ENCODE results near the gene ITSN1. TPM values are rescaled to one million over a fixed set of nuclear protein-coding genes. Genes with fewer than 3 reads are reported as not detected.

Gene ITSN1
- total and polyA plus RNA-seq, 2 experiments from 2014 or later, result 35.5 to 57.1 TPM

GRCh38 chr21:33729641-33730040 lies 87.3 kb downstream of the ITSN1 start:
- Histone ChIP-seq H3K27ac (no peak overlapping the region), H3K9me3 (ENCODE audit: low read depth) (no peaks in the 10 kb centered on the region)
- in situ Hi-C loops (cut with MboI), result no loop called here

GRCh38 chr21:33731447-33731846 lies 89.1 kb downstream of the ITSN1 start:
- DNase-seq, result no peak
- TF ChIP-seq EZH2 (IDR thresholded peaks at IDR 0.05; ENCODE audit: insufficient read depth, poor library complexity, severe bottlenecking), result no peak
- no peaks in the 10 kb centered on the region for H3K4me1 ChIP-seq (ENCODE audit: insufficient read depth)
- H3K27ac ChIP-seq, result no peak overlapping the region
- WGBS, 2 experiments (ENCODE audit: low coverage in 1 of 2, low lambda C conversion rate in 2 of 2, missing lambda C conversion rate in 2 of 2), result 95 to 96% methylated on average over 3 of the region's 3 CpGs
- H3K79me2 ChIP-seq (ENCODE audit: insufficient read depth), result no peaks in the 10 kb centered on the region
- no peaks in the 10 kb centered on the region for H3K9me2 ChIP-seq (ENCODE audit: insufficient read depth)
- no peak overlapping the region for H3K4me2 ChIP-seq (ENCODE audit: unreplicated experiment)
- H3K36me3 ChIP-seq (ENCODE audit: low read depth), result no peaks in the 10 kb centered on the region; the same call in 1 of the 2 replicates
- no peak overlapping the region for H3K4me3 ChIP-seq
- no peaks in the 10 kb centered on the region for H3K27me3 ChIP-seq (replicated peaks; ENCODE audit: insufficient read depth)
- in situ Hi-C loops (cut with MboI), result no loop called here
- H3F3A ChIP-seq (ENCODE audit: insufficient read depth), result peaks cover 12% of the 10 kb centered on the region; the same call in 1 of the 2 replicates
- H4K20me1 ChIP-seq (ENCODE audit: insufficient read depth), result no peaks in the 10 kb centered on the region
- H2AFZ ChIP-seq, result no peak overlapping the region
- no peak overlapping the region for H3K9ac ChIP-seq
- H3K9me3 ChIP-seq (ENCODE audit: low read depth), result no peaks in the 10 kb centered on the region

More at GRCh38 chr21:33729641-33730040, 87.3 kb downstream of the ITSN1 start:
- Histone ChIP-seq H3K4me2 (ENCODE audit: unreplicated experiment) (no peak overlapping the region), H4K20me1 (ENCODE audit: insufficient read depth) (no peaks in the 10 kb centered on the region), H2AFZ (no peak overlapping the region), H3F3A (ENCODE audit: insufficient read depth) (peaks cover 12% of the 10 kb centered on the region; the same call in 1 of the 2 replicates), H3K4me3 (no peak overlapping the region), H3K36me3 (ENCODE audit: low read depth) (0 out of 2 replicates have a peak, but pooled peaks cover 5% of the 10 kb centered on the region), H3K9me2 (ENCODE audit: insufficient read depth) (no peaks in the 10 kb centered on the region), H3K79me2 (ENCODE audit: insufficient read depth) (no peaks in the 10 kb centered on the region), H3K9ac (no peak overlapping the region), H3K27me3 (replicated peaks; ENCODE audit: insufficient read depth) (no peaks in the 10 kb centered on the region), H3K4me1 (ENCODE audit: insufficient read depth) (no peaks in the 10 kb centered on the region)
- TF ChIP-seq EZH2phosphoT487 (IDR thresholded peaks at IDR 0.05; ENCODE audit: insufficient read depth, low read depth) (no peak), EZH2 (IDR thresholded peaks at IDR 0.05; ENCODE audit: insufficient read depth, poor library complexity, severe bottlenecking) (no peak)
- 69 to 73% methylated on average over 2 of the region's 2 CpGs for WGBS, 2 experiments (ENCODE audit: low coverage in 1 of 2, low lambda C conversion rate in 2 of 2, missing lambda C conversion rate in 2 of 2)
- no peak for DNase-seq

- in situ Hi-C loops (cut with MboI), result no loop called here
- WGBS, 2 experiments (ENCODE audit: low coverage in 1 of 2, low lambda C conversion rate in 2 of 2, missing lambda C conversion rate in 2 of 2), result 95 to 98% methylated on average over 3 of the region's 3 CpGs
These were observed 89.7 kb downstream of the ITSN1 start for GRCh38 chr21:33732038-33732437.

GRCh38 chr21:33733601-33734000 lies 91.3 kb downstream of the ITSN1 start:
- Histone ChIP-seq H3K4me3 (no peak overlapping the region), H4K20me1 (ENCODE audit: insufficient read depth) (no peaks in the 10 kb centered on the region), H3K9me3 (ENCODE audit: low read depth) (no peaks in the 10 kb centered on the region), H3K9me2 (ENCODE audit: insufficient read depth) (no peaks in the 10 kb centered on the region), H3F3A (ENCODE audit: insufficient read depth) (peaks cover 12% of the 10 kb centered on the region; the same call in 1 of the 2 replicates), H3K27me3 (replicated peaks; ENCODE audit: insufficient read depth) (no peaks in the 10 kb centered on the region), H3K79me2 (ENCODE audit: insufficient read depth) (no peaks in the 10 kb centered on the region), H2AFZ (no peak overlapping the region), H3K36me3 (ENCODE audit: low read depth) (no peaks in the 10 kb centered on the region; the same call in 1 of the 2 replicates), H3K9ac (no peak overlapping the region), H3K4me2 (ENCODE audit: unreplicated experiment) (no peak overlapping the region), H3K27ac (no peak overlapping the region), H3K4me1 (ENCODE audit: insufficient read depth) (no peaks in the 10 kb centered on the region)
- DNase-seq, result no peak
- 98 to 100% methylated on average over 2 of the region's 2 CpGs for WGBS, 2 experiments (ENCODE audit: low coverage in 1 of 2, low lambda C conversion rate in 2 of 2, missing lambda C conversion rate in 2 of 2)
- TF ChIP-seq EZH2 (IDR thresholded peaks at IDR 0.05; ENCODE audit: insufficient read depth, poor library complexity, severe bottlenecking), result no peak
- no peak for TF ChIP-seq EZH2phosphoT487 (IDR thresholded peaks at IDR 0.05; ENCODE audit: insufficient read depth, low read depth)
- in situ Hi-C loops (cut with MboI), result no loop called here

More at GRCh38 chr21:33732038-33732437, 89.7 kb downstream of the ITSN1 start:
- no peaks in the 10 kb centered on the region for H3K9me2 ChIP-seq (ENCODE audit: insufficient read depth)
- TF ChIP-seq EZH2phosphoT487 (IDR thresholded peaks at IDR 0.05; ENCODE audit: insufficient read depth, low read depth) (no peak), EZH2 (IDR thresholded peaks at IDR 0.05; ENCODE audit: insufficient read depth, poor library complexity, severe bottlenecking) (no peak)
- no peak overlapping the region for H2AFZ ChIP-seq
- no peak overlapping the region for H3K27ac ChIP-seq
- H3K27me3 ChIP-seq (replicated peaks; ENCODE audit: insufficient read depth), result no peaks in the 10 kb centered on the region
- H3K4me3 ChIP-seq, result no peak overlapping the region
- H3K79me2 ChIP-seq (ENCODE audit: insufficient read depth), result no peaks in the 10 kb centered on the region
- no peaks in the 10 kb centered on the region for H3K4me1 ChIP-seq (ENCODE audit: insufficient read depth)
- no peak for DNase-seq
- H3K9me3 ChIP-seq (ENCODE audit: low read depth), result no peaks in the 10 kb centered on the region
- H3K4me2 ChIP-seq (ENCODE audit: unreplicated experiment), result no peak overlapping the region
- no peak overlapping the region for H3K9ac ChIP-seq
- H4K20me1 ChIP-seq (ENCODE audit: insufficient read depth), result no peaks in the 10 kb centered on the region
- peaks cover 12% of the 10 kb centered on the region; the same call in 1 of the 2 replicates for H3F3A ChIP-seq (ENCODE audit: insufficient read depth)
- H3K36me3 ChIP-seq (ENCODE audit: low read depth), result no peaks in the 10 kb centered on the region; the same call in 1 of the 2 replicates
